ENCODE results near the gene RPH3AL. TPM values are rescaled to one million over a fixed set of nuclear protein-coding genes. Genes with fewer than 3 reads are reported as not detected.
"Not testable (repeated sequence)": the region's sequence is repeated elsewhere in the genome, so short reads cannot be mapped to it uniquely, and the experiment has no call there.

RPH3AL gene
- total and polyA plus RNA-seq, 4 donors: 1.6 to 18.1 (median 8.0) TPM

DNA sequence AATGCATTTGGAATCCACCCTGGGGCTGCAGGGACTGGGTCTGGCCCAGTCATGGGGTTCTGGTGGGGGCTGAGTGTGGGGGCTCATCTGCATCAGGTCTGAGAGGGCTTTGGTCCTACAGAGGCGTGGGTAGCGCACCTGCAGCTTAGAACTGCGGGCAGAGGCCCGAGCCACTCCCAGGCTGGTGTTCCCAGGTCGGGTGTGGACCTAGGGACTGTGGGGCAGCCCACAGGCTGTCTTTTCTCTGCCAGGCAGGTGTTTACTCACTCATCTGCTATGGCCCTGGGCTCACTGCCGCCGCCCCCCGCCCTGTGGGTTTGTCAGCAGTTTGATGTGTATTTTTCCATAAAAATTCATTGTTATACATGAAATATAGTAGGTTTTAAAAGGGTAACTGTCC lies 144.2 kb downstream of the RPH3AL start:
- ATAC-seq (ENCODE audit: low FRiP score): no peak
- no peak overlapping the region for H3K27ac ChIP-seq (ENCODE audit: low read depth in 1 of 2, low read length in 2 of 2)
- H3K4me1 ChIP-seq (ENCODE audit: control insufficient read depth in 1 of 2, insufficient read depth in 2 of 2, low read length in 2 of 2): no peaks in the 10 kb centered on the region
- DNase-seq: peak; percentile 23 to 65
- WGBS, 2 donors: 93 to 94% methylated on average over 8 of the region's 8 CpGs
- H3K4me3 ChIP-seq (ENCODE audit: low read length in 2 of 2): no peak overlapping the region
- H3K36me3 ChIP-seq (ENCODE audit: control insufficient read depth in 1 of 2, insufficient read depth in 2 of 2, low read length in 1 of 2): no peaks in the 10 kb centered on the region
- H3K9me3 ChIP-seq (ENCODE audit: control insufficient read depth, low read length): no peaks in the 10 kb centered on the region
- no peaks in the 10 kb centered on the region for H3K27me3 ChIP-seq (ENCODE audit: control insufficient read depth in 1 of 2, insufficient read depth in 2 of 2, low read length in 1 of 2)
- intact Hi-C loops (cut with DNase I): no loop called here

GRCh38 chr17:207775-208174 lies 144.8 kb downstream of the RPH3AL start:
- ATAC-seq (ENCODE audit: low FRiP score) (no peak), DNase-seq (peak in 1 of 2 donors; percentile 1)
- Histone ChIP-seq H3K27me3 (ENCODE audit: control insufficient read depth in 1 of 2, insufficient read depth in 2 of 2, low read length in 1 of 2) (no peaks in the 10 kb centered on the region), H3K27ac (ENCODE audit: low read depth in 1 of 2, low read length in 2 of 2) (no peak overlapping the region), H3K4me1 (ENCODE audit: control insufficient read depth in 1 of 2, insufficient read depth in 2 of 2, low read length in 2 of 2) (no peaks in the 10 kb centered on the region), H3K4me3 (ENCODE audit: low read length in 2 of 2) (no peak overlapping the region), H3K9me3 (ENCODE audit: control insufficient read depth, low read length) (no peaks in the 10 kb centered on the region), H3K36me3 (ENCODE audit: control insufficient read depth in 1 of 2, insufficient read depth in 2 of 2, low read length in 1 of 2) (no peaks in the 10 kb centered on the region)
- intact Hi-C loops (cut with DNase I): no loop called here
- 82 to 92% methylated on average over 8 of the region's 8 CpGs for WGBS, 2 donors

- Histone ChIP-seq H3K36me3 (ENCODE audit: control insufficient read depth in 1 of 2, insufficient read depth in 2 of 2, low read length in 1 of 2) (no peaks in the 10 kb centered on the region), H3K9me3 (ENCODE audit: control insufficient read depth, low read length) (no peaks in the 10 kb centered on the region), H3K27ac (ENCODE audit: low read depth in 1 of 2, low read length in 2 of 2) (no peak overlapping the region), H3K4me1 (ENCODE audit: control insufficient read depth in 1 of 2, insufficient read depth in 2 of 2, low read length in 2 of 2) (no peaks in the 10 kb centered on the region), H3K4me3 (ENCODE audit: low read length in 2 of 2) (no peak overlapping the region), H3K27me3 (ENCODE audit: control insufficient read depth in 1 of 2, insufficient read depth in 2 of 2, low read length in 1 of 2) (no peaks in the 10 kb centered on the region)
- intact Hi-C loops (cut with DNase I): no loop called here
- ATAC-seq (ENCODE audit: low FRiP score): no peak
- DNase-seq: peak; percentile 29 to 74
- 72 to 96% methylated on average over 37 of the region's 37 CpGs for WGBS, 2 donors
These were observed 145.6 kb downstream of the RPH3AL start for GRCh38 chr17:206941-207560.

DNA sequence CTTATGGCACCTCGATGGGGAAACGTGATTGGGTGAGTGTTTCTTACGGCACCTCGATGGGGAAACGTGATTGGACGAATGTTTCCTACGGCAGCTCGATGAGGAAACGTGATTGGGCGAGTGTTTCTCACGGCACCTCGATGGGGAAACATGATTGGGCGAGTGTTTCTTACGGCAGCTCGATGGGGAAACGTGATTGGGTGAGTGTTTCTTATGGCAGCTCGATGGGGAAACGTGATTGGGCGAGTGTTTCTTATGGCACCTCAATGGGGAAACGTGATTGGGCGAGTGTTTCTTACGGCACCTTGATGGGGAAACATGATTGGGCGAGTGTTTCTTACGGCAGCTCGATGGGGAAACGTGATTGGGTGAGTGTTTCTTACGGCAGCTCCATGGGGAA lies 146.1 kb downstream of the RPH3AL start:
- intact Hi-C loops (cut with DNase I): not testable (repeated sequence)
- DNase-seq: peak in 1 of 2 donors; percentile 1

DNA sequence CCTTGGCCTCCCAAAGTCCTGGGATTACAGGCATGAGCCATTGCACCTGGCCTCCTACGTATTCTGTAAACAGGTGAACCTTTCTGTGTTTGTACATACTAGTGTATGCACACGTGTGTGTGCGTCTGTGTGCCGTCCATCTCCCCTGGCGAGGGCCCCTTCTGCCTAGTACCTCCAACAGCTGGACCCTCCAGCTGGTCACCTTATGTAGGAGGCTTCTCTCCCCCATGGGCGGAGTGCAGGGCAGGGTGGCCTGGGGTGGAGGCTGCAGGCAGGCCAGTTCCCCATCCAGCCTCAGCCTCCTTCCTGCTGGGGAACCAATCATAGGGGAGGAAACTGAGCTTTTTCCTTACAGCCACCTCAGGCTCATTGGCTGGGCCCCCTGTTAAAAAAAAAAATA lies 146.8 kb downstream of the RPH3AL start:
- Histone ChIP-seq H3K36me3 (ENCODE audit: control insufficient read depth in 1 of 2, insufficient read depth in 2 of 2, low read length in 1 of 2) (no peaks in the 10 kb centered on the region), H3K4me3 (ENCODE audit: low read length in 2 of 2) (no peak overlapping the region), H3K27me3 (ENCODE audit: control insufficient read depth in 1 of 2, insufficient read depth in 2 of 2, low read length in 1 of 2) (no peaks in the 10 kb centered on the region), H3K4me1 (ENCODE audit: control insufficient read depth in 1 of 2, insufficient read depth in 2 of 2, low read length in 2 of 2) (no peaks in the 10 kb centered on the region), H3K9me3 (ENCODE audit: control insufficient read depth, low read length) (no peaks in the 10 kb centered on the region), H3K27ac (ENCODE audit: low read depth in 1 of 2, low read length in 2 of 2) (no peak overlapping the region)
- peak; percentile 12 to 47 for DNase-seq
- no peak for ATAC-seq (ENCODE audit: low FRiP score)
- intact Hi-C loops (cut with DNase I): no loop called here
- WGBS, 2 donors: 85% methylated on average over 6 of the region's 6 CpGs

More for the DNA sequence above, 146.1 kb downstream of the RPH3AL start:
- not testable (repeated sequence) for H3K36me3 ChIP-seq (ENCODE audit: control insufficient read depth in 1 of 2, insufficient read depth in 2 of 2, low read length in 1 of 2); ATAC-seq (ENCODE audit: low FRiP score); H3K9me3 ChIP-seq (ENCODE audit: control insufficient read depth, low read length); H3K4me1 ChIP-seq (ENCODE audit: control insufficient read depth in 1 of 2, insufficient read depth in 2 of 2, low read length in 2 of 2); H3K27me3 ChIP-seq (ENCODE audit: control insufficient read depth in 1 of 2, insufficient read depth in 2 of 2, low read length in 1 of 2); H3K27ac ChIP-seq (ENCODE audit: low read depth in 1 of 2, low read length in 2 of 2); H3K4me3 ChIP-seq (ENCODE audit: low read length in 2 of 2)
- WGBS, 2 donors: 94 to 95% methylated on average over 27 of the region's 27 CpGs

DNA sequence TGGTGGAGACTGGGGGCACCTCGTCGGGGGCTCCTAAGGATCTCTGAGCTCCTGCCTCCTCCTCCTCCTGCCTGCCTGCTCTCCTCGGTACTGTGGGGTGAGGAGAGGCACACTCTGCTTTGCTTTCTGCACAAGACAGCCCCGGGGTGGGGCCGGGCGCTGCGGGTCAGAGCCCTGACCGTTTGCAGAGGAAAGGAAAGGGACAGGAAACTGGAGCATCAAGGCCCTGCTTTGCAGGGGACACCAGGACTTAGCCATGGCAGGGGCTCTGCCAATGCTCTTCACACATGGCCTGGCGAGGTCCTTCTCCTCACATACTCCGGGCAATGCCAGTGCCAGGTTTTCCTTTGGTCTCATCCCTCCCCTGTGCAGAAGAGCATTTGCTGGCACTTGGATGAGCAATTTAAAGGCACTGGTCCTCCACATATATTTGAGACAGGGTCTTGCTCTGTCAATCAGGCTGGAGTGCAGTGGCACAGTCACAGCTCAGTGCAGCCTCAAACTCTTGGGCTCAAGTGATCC lies 147.4 kb downstream of the RPH3AL start:
- WGBS, 2 donors: 29 to 34% methylated on average over 9 to 10 of the region's 10 CpGs
- no peak overlapping the region for H3K4me3 ChIP-seq (ENCODE audit: low read length in 2 of 2)
- no peaks in the 10 kb centered on the region for H3K9me3 ChIP-seq (ENCODE audit: control insufficient read depth, low read length)
- ATAC-seq (ENCODE audit: low FRiP score) (no peak), DNase-seq (peak; percentile 21 to 55)
- no peak overlapping the region for H3K27ac ChIP-seq (ENCODE audit: low read depth in 1 of 2, low read length in 2 of 2)
- H3K4me1 ChIP-seq (ENCODE audit: control insufficient read depth in 1 of 2, insufficient read depth in 2 of 2, low read length in 2 of 2): no peaks in the 10 kb centered on the region
- intact Hi-C loops (cut with DNase I): no loop called here
- no peaks in the 10 kb centered on the region for H3K36me3 ChIP-seq (ENCODE audit: control insufficient read depth in 1 of 2, insufficient read depth in 2 of 2, low read length in 1 of 2)
- H3K27me3 ChIP-seq (ENCODE audit: control insufficient read depth in 1 of 2, insufficient read depth in 2 of 2, low read length in 1 of 2): no peaks in the 10 kb centered on the region

- ATAC-seq (ENCODE audit: low FRiP score) (no peak), DNase-seq (peak; percentile 15 to 24)
- Histone ChIP-seq H3K36me3 (ENCODE audit: control insufficient read depth in 1 of 2, insufficient read depth in 2 of 2, low read length in 1 of 2) (no peaks in the 10 kb centered on the region), H3K27me3 (ENCODE audit: control insufficient read depth in 1 of 2, insufficient read depth in 2 of 2, low read length in 1 of 2) (no peaks in the 10 kb centered on the region), H3K27ac (ENCODE audit: low read depth in 1 of 2, low read length in 2 of 2) (no peak overlapping the region), H3K4me3 (ENCODE audit: low read length in 2 of 2) (no peak overlapping the region), H3K4me1 (ENCODE audit: control insufficient read depth in 1 of 2, insufficient read depth in 2 of 2, low read length in 2 of 2) (no peaks in the 10 kb centered on the region), H3K9me3 (ENCODE audit: control insufficient read depth, low read length) (no peaks in the 10 kb centered on the region)
- intact Hi-C loops (cut with DNase I): no loop called here
- 45 to 47% methylated on average over 10 to 11 of the region's 11 CpGs for WGBS, 2 donors
These were observed 148.0 kb downstream of the RPH3AL start for GRCh38 chr17:204427-205147.

DNA sequence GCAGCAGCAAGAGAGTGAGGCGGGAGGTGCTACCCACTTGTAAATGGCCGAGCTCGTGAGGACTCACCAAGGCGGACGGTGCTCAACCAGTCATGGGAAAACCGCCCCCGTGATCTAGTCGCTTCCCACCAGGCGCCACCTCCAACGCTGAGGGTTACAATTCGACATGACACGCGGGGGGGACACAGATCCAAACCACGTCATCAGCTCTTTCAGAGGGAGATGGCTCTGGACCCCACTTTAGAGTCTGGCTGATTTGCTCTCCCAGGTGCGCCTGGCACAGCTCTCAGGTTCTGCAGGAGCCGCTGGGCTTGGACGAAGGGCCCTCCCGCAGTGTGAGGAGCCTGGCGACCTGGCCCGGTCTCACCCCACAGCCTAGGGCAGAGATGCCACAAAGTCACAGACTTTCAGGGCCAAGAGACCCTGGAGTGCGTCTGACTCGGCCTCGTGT lies 150.1 kb downstream of the RPH3AL start:
- H3K4me3 ChIP-seq (ENCODE audit: low read length in 2 of 2): no peak overlapping the region
- no peaks in the 10 kb centered on the region for H3K36me3 ChIP-seq (ENCODE audit: control insufficient read depth in 1 of 2, insufficient read depth in 2 of 2, low read length in 1 of 2)
- ATAC-seq (ENCODE audit: low FRiP score): no peak
- H3K9me3 ChIP-seq (ENCODE audit: control insufficient read depth, low read length): no peaks in the 10 kb centered on the region
- no peaks in the 10 kb centered on the region for H3K4me1 ChIP-seq (ENCODE audit: control insufficient read depth in 1 of 2, insufficient read depth in 2 of 2, low read length in 2 of 2)
- DNase-seq: peak; percentile 40 to 71
- H3K27me3 ChIP-seq (ENCODE audit: control insufficient read depth in 1 of 2, insufficient read depth in 2 of 2, low read length in 1 of 2): no peaks in the 10 kb centered on the region
- H3K27ac ChIP-seq (ENCODE audit: low read depth in 1 of 2, low read length in 2 of 2): no peak overlapping the region
- intact Hi-C loops (cut with DNase I): no loop called here
- 85 to 90% methylated on average over 23 of the region's 23 CpGs for WGBS, 2 donors

- intact Hi-C loops (cut with DNase I); H3K27me3 ChIP-seq (ENCODE audit: control insufficient read depth in 1 of 2, insufficient read depth in 2 of 2, low read length in 1 of 2); H3K27ac ChIP-seq (ENCODE audit: low read depth in 1 of 2, low read length in 2 of 2); H3K4me3 ChIP-seq (ENCODE audit: low read length in 2 of 2); H3K9me3 ChIP-seq (ENCODE audit: control insufficient read depth, low read length); H3K4me1 ChIP-seq (ENCODE audit: control insufficient read depth in 1 of 2, insufficient read depth in 2 of 2, low read length in 2 of 2); H3K36me3 ChIP-seq (ENCODE audit: control insufficient read depth in 1 of 2, insufficient read depth in 2 of 2, low read length in 1 of 2); ATAC-seq (ENCODE audit: low FRiP score): not testable (repeated sequence)
- DNase-seq: peak in 1 of 2 donors; percentile 69
- 73 to 82% methylated on average over 10 to 11 of the region's 13 CpGs for WGBS, 2 donors
These were observed 150.9 kb downstream of the RPH3AL start for GRCh38 chr17:201736-202135.

Measured in aorta (tissue), 5 donors.